Stimulated activated CD4-positive, alpha-beta T cell treated with anti-CD3 and anti-CD28 coated beads, Interleukin-4, amount 100 ng/mL, for 1 hour (primary cell): Measurements from ENCODE around the gene C19orf81.

Experiments
- DNase-seq: peaks from one replicate; pipeline ENCODE4 v3.0.0-alpha.2; 2020

The C19orf81 gene

DNA sequence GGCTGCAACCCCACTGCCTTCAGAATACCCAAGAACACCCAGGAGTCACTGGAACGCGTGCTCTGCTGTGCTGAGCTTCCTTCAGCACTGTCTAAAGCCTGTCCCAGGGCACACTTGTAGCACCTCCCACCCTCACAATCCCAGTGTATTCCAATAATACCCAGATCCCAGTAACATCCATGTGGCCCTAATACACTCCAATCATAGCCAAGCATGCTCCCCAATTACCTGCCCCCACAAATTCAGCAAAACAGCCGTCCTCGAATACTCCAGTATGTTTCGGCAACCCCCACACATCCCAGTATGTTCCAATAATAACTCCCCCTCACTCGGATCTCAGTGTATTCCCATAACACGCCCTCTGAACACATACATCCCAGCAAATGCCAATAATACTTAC, 41.2 kb downstream of the C19orf81 start:
- no peak for DNase-seq

DNA sequence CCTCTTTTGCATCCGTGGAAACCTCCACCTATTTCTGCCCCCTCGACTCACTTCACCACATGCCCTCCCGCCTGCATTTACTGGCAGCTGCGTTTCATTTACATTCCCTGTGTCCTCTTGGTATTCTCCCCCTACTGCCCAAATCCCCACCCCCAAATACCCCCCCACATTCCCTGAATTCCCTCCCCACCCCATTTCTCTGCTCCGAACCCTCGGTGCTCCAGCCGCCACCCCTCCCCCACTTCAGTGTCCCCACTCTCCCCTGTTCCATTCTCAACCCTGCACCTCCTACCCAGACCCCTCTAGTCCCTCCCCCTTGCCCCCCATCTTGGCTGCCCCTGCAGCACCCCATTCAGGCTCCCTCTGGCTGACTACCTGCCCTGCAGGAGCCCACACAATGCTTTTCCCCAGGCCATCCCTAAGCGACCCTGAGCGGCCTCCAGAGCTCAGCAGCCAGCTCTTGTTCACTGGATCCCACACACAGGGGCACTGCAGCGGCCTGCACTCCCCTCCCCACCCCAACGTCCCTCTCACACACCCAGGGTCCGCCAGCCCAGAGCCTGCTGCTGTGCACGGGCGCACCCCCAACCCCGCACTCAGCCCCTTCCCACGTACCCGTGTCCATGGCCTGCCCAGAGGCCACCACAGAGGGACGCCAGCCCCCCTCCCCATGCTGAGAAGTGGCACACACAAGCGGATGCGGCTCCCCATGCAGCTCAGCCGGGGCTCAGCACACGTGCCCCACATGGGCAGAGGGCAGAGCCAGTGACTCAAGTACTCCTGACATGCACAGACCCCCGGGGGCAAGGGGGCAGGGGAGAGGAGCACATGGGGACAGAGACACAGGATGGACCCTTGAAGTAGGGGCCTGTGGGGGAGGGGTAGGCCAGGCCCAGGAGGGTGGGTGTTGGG, 44.1 kb downstream of the C19orf81 start:
- DNase-seq: no peak

DNA sequence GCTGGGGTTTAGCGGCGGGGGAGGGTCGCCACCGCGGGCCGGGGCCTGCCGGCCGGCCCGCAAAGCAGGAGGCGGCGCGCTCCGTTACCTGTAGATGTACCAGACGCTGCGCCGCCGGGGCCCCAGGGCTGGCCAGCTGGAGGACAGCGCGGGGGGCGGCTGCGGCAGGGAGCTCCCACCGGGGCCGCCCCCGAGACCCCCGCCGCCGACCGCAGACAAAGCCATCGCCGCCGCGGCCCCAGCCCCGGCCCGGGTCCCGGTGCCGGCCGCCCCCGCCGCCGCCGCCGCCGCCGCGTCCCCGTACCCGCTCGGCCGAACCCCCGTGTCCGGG, 45.5 kb downstream of the C19orf81 start:
- no peak for DNase-seq

GRCh38 chr19:50695251-50696093, 46.2 kb downstream of the C19orf81 start:
- peak; percentile 36 for DNase-seq

DNA sequence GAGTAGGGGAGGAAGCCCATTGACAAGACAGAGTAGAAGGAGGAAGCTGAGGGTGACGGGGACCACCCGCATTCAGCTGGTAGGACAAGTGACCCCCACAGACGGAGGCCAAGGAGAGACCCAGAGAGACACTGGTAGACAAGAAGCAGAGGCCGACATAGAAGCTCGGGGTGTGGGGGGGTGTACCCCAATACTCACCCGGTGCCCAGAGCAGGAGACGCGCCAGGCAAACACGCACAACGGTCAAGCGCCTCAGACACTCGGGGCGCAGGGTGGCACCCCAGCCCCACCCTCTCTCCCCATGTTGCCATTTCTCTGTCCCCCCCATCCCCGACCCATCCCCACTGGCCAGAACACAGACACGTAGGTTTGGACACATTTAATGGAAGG, 46.8 kb downstream of the C19orf81 start:
- DNase-seq: no peak

- DNase-seq: no peak
These were observed 48.3 kb downstream of the C19orf81 start for GRCh38 chr19:50697414-50698124.

DNA sequence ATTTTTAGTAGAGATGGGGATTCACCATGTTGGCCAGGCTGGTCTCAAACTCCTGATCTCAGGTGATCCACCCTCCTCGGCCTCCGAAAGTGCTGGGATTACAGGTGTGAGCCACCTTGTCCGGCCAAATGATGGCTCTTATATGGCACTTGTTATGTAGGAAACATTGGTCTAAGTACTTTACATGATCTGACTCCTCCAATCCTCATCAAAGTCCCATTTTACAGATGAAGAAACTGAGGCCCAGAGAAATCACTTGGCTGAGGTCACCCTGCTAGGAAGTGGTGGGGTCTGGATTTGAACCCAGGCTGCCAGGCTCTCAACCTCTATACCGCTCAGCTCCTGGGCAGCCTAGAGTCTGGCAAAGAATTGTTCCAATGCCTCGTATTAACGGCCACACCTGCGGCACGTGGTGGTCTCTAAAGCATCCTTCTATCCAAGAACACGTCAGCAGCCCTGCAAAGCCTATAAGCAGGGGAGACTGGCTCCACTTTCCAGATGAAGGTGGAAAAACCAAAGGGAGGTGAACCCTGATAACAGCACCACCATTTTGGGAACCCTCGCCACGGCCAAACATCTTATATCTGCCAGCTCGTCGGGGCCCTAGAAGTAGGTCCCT, 52.2 kb downstream of the C19orf81 start:
- DNase-seq: no peak

DNA sequence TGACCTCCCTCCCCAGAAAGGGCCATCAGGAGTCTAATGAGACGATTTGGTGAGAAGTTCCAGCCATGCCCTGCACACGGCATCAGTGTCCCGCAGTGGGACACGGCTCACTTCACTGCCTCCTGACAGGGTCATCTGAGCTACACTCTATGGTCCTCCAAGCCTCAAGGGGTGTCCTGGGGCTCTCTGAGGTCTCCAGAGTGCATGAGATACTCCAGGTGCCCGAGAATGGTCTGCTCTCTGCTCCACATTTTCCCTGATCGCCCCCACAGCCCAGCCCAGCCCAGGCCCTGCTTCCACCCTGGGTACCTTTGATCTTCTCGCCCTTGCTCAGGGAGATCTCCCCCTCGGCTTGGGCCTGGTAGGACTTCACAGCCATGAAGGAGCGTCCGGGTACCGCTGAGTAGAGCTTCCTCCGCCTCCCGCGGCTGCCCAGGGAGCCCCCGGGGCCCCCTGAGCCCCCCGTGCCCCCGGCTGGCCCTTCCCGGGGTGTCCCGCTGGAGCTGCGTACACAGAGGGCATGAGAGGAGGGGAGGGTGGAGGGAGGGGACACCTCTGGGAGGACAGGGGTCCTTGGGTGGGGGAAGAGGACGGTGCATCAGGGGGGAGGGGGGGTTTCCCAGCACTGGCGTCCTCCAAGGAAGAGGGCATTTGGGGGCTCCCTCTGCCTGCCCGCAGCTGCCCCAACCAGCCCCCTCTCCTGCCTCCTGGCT, 53.1 kb downstream of the C19orf81 start:
- DNase-seq: no peak

GRCh38 chr19:50702871-50703829, 53.9 kb downstream of the C19orf81 start:
- DNase-seq: no peak

- DNase-seq: no peak
These were observed 54.9 kb downstream of the C19orf81 start for GRCh38 chr19:50703915-50704796.

DNA sequence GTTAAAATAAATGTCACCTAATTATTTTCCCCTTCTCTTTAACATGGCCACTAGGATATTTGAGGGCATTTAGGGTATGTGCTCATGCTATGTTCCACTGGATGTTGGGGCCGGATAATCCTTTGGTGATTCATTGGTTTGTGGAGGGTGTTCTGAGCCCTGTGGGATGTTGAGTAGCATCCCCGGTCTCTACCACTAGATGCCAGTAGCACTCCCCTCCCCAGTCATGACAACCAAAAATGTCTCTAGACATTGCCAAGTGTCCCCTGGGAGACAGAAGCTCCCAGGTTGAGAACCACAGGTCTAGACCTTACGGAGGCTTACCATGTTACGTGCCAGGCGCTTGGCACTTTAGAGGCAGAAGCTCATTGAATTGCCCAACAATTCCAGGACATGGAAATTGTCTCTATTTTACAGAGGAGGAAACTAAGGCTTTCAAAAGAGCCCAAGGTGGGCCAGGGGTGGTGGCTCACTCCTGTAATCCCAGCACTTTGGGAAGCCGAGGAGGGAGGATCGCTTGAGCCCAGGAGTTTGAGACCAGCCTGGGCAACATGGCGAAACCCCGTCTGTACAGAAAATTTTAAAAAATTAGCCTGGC, 56.3 kb downstream of the C19orf81 start:
- DNase-seq: no peak

GRCh38 chr19:50706387-50706786, 57.1 kb downstream of the C19orf81 start:
- no peak for DNase-seq

- no peak for DNase-seq
These were observed 59.1 kb downstream of the C19orf81 start for GRCh38 chr19:50708179-50708879.
